Large intestine (tissue), 3 donors: ENCODE data around the gene PRKN. TPM values are rescaled to one million over a fixed set of nuclear protein-coding genes. Genes with fewer than 3 reads are reported as not detected.

Source experiments
- DNase-seq, 2 donors: peaks; one replicate each; pipeline versions ENCODE4 v3.0.0 to v3.0.0-alpha.2; 2013
- H3K27ac ChIP-seq: one replicate; pipeline ENCODE4 v1.5.1; 2013; ENCODE audit warnings: low read length
- H3K27me3 ChIP-seq: 2 replicates; pipeline ENCODE4 v1.6.1; 2013; ENCODE audit warnings: low read length; ENCODE audit not compliant: control insufficient read depth, insufficient read depth
- H3K36me3 ChIP-seq: 2 replicates; pipeline ENCODE4 v1.6.1; 2013; ENCODE audit warnings: low read length; ENCODE audit not compliant: control insufficient read depth, insufficient read depth
- H3K4me1 ChIP-seq: one replicate; pipeline ENCODE4 v1.6.1; 2013; ENCODE audit warnings: low read length; ENCODE audit not compliant: control insufficient read depth, insufficient read depth
- H3K4me3 ChIP-seq: one replicate; pipeline ENCODE4 v1.5.1; 2013; ENCODE audit warnings: low read length
- H3K9me3 ChIP-seq: one replicate; pipeline ENCODE4 v1.6.1; 2013; ENCODE audit warnings: mild to moderate bottlenecking, low read depth, low read length, moderate library complexity; ENCODE audit not compliant: control insufficient read depth
- WGBS: methylation state at CpG from one replicate; pipeline ENCODE4 v1.1.5; 2013; ENCODE audit warnings: low lambda C conversion rate; ENCODE audit not compliant: insufficient coverage; 5-methylcytosine and 5-hydroxymethylcytosine counted together
- polyA plus RNA-seq: library from polyadenylated mRNA; unstranded; fragments of 120-200 nt; gene quantifications from one replicate; pipeline ENCODE4 v1.2.1, GENCODE V29; 2013

PRKN gene
- polyA plus RNA-seq, 1 donor: 2.5 TPM

- Histone ChIP-seq H3K4me3 (no peak overlapping the region), H3K27me3 (no peaks in the 10 kb centered on the region), H3K36me3 (no peaks in the 10 kb centered on the region), H3K9me3 (peaks cover 6% of the 10 kb centered on the region), H3K27ac (no peak overlapping the region), H3K4me1 (no peaks in the 10 kb centered on the region)
- no peak for DNase-seq
- no CpG with 5 or more reads among the region's 4 CpGs for WGBS
These were observed 659.2 kb downstream of the PRKN start for GRCh38 chr6:162068340-162068739.

- no peaks in the 10 kb centered on the region for H3K27me3 ChIP-seq
- H3K36me3 ChIP-seq: no peaks in the 10 kb centered on the region
- no peak overlapping the region for H3K27ac ChIP-seq
- no peaks in the 10 kb centered on the region for H3K9me3 ChIP-seq
- no peak overlapping the region for H3K4me3 ChIP-seq
- WGBS: no CpG with 5 or more reads among the region's 9 CpGs
- H3K4me1 ChIP-seq: no peaks in the 10 kb centered on the region
- DNase-seq: no peak
These were observed 663.9 kb downstream of the PRKN start for GRCh38 chr6:162063666-162064065.

- no peaks in the 10 kb centered on the region for H3K36me3 ChIP-seq
- H3K9me3 ChIP-seq: no peaks in the 10 kb centered on the region
- no peak overlapping the region for H3K4me3 ChIP-seq
- peak; percentile 57 to 80 for DNase-seq
- H3K4me1 ChIP-seq: no peaks in the 10 kb centered on the region
- no peaks in the 10 kb centered on the region for H3K27me3 ChIP-seq
- WGBS: no CpG with 5 or more reads among the region's 11 CpGs
- H3K27ac ChIP-seq: no peak overlapping the region
These were observed 669.2 kb downstream of the PRKN start for GRCh38 chr6:162058281-162058875.

GRCh38 chr6:162056745-162057144 is 670.8 kb downstream of the PRKN start:
- Histone ChIP-seq H3K36me3 (no peaks in the 10 kb centered on the region), H3K4me1 (no peaks in the 10 kb centered on the region), H3K27ac (no peak overlapping the region), H3K27me3 (no peaks in the 10 kb centered on the region), H3K4me3 (no peak overlapping the region), H3K9me3 (no peaks in the 10 kb centered on the region)
- no CpG with 5 or more reads among the region's 8 CpGs for WGBS
- no peak for DNase-seq

- Histone ChIP-seq H3K36me3 (no peaks in the 10 kb centered on the region), H3K4me3 (no peak overlapping the region), H3K27me3 (no peaks in the 10 kb centered on the region), H3K4me1 (no peaks in the 10 kb centered on the region), H3K9me3 (no peaks in the 10 kb centered on the region), H3K27ac (no peak overlapping the region)
- no peak for DNase-seq
- WGBS: 67% methylated on average over 1 of the region's 11 CpGs
These were observed 671.5 kb downstream of the PRKN start for GRCh38 chr6:162056061-162056460.

GRCh38 chr6:162055365-162055764 is 672.2 kb downstream of the PRKN start:
- Histone ChIP-seq H3K27me3 (no peaks in the 10 kb centered on the region), H3K4me3 (no peak overlapping the region), H3K9me3 (no peaks in the 10 kb centered on the region), H3K27ac (no peak overlapping the region), H3K4me1 (no peaks in the 10 kb centered on the region), H3K36me3 (no peaks in the 10 kb centered on the region)
- WGBS: 93% methylated on average over 3 of the region's 7 CpGs
- DNase-seq: no peak

GRCh38 chr6:162053084-162053483 is 674.5 kb downstream of the PRKN start:
- no CpG with 5 or more reads among the region's 7 CpGs for WGBS
- no peak overlapping the region for H3K27ac ChIP-seq

GRCh38 chr6:162050579-162050978 is 677.0 kb downstream of the PRKN start:
- H3K4me1 ChIP-seq: no peaks in the 10 kb centered on the region
- H3K36me3 ChIP-seq: no peaks in the 10 kb centered on the region
- no peak overlapping the region for H3K4me3 ChIP-seq
- H3K9me3 ChIP-seq: no peaks in the 10 kb centered on the region
- no peaks in the 10 kb centered on the region for H3K27me3 ChIP-seq
- no peak overlapping the region for H3K27ac ChIP-seq
- WGBS: no CpG with 5 or more reads among the region's 8 CpGs
- DNase-seq: no peak

More at GRCh38 chr6:162053084-162053483, 674.5 kb downstream of the PRKN start:
- H3K36me3 ChIP-seq: no peaks in the 10 kb centered on the region
- no peaks in the 10 kb centered on the region for H3K27me3 ChIP-seq
- no peaks in the 10 kb centered on the region for H3K9me3 ChIP-seq
- H3K4me3 ChIP-seq: no peak overlapping the region
- H3K4me1 ChIP-seq: no peaks in the 10 kb centered on the region
- no peak for DNase-seq

GRCh38 chr6:162046324-162046723 is 681.2 kb downstream of the PRKN start:
- Histone ChIP-seq H3K9me3 (no peaks in the 10 kb centered on the region), H3K27ac (no peak overlapping the region), H3K27me3 (no peaks in the 10 kb centered on the region), H3K4me3 (no peak overlapping the region), H3K36me3 (no peaks in the 10 kb centered on the region), H3K4me1 (no peaks in the 10 kb centered on the region)
- DNase-seq: no peak
- WGBS: 100% methylated on average over 1 of the region's 5 CpGs

GRCh38 chr6:162032620-162033019 is 694.9 kb downstream of the PRKN start:
- 100% methylated on average over 3 of the region's 4 CpGs for WGBS
- H3K27me3 ChIP-seq: no peaks in the 10 kb centered on the region
- no peaks in the 10 kb centered on the region for H3K36me3 ChIP-seq
- H3K9me3 ChIP-seq: no peaks in the 10 kb centered on the region
- H3K27ac ChIP-seq: no peak overlapping the region
- no peaks in the 10 kb centered on the region for H3K4me1 ChIP-seq
- H3K4me3 ChIP-seq: no peak overlapping the region
- no peak for DNase-seq

GRCh38 chr6:162029873-162030576 is 697.5 kb downstream of the PRKN start:
- Histone ChIP-seq H3K27ac (no peak overlapping the region), H3K36me3 (no peaks in the 10 kb centered on the region), H3K4me1 (no peaks in the 10 kb centered on the region), H3K9me3 (no peaks in the 10 kb centered on the region), H3K4me3 (no peak overlapping the region), H3K27me3 (no peaks in the 10 kb centered on the region)
- DNase-seq: no peak
- WGBS: no CpG with 5 or more reads among the region's 7 CpGs
